SK-N-SH (cell line): ENCODE measurements around the gene RPS6KA5. TPM values are rescaled to one million over a fixed set of nuclear protein-coding genes. Genes with fewer than 3 reads are reported as not detected.
A peak's percentile ranks its signal among the peaks of the same experiment; 100 is the strongest.

ENCODE experiments used
- CTCF ChIA-PET: fragments of 300-600, 350-600 bp; formaldehyde crosslinking; extraction: SDS; loops from one replicate; lab custom pipeline; 2021; lab: Yijun Ruan, JAX
- POLR2A ChIA-PET: fragments of 350-600 bp; sonication (Branson Sonifier 250); formaldehyde crosslinking; extraction: SDS; loops from one replicate; lab custom pipeline; 2020; ENCODE audit warnings: antibody characterized with exemption, inconsistent platforms; lab: Yijun Ruan, JAX
- DNase-seq: peaks from one replicate; pipeline ENCODE4 v3.0.0; 2012
- H2AFZ ChIP-seq: fragments of 200-600 bp; sonication (generic); 2 replicates; pipeline ENCODE4 v1.8.1; 2016; ENCODE audit warnings: antibody characterized with exemption, mild to moderate bottlenecking, low read depth
- H3F3A ChIP-seq: fragments of 200-600 bp; sonication (generic); replicated peaks from 2 replicates; pipeline ENCODE3; 2016; ENCODE audit warnings: antibody characterized with exemption, mild to moderate bottlenecking; ENCODE audit not compliant: insufficient read depth
- H3K27ac ChIP-seq, 2 experiments: fragments of 200-500 bp in 1 of 2; fragments of 200-600 bp in 1 of 2; sonication (Bioruptor generic) in 1 of 2; sonication (generic), shearing (Covaris generic) in 1 of 2; 2 replicates each; pipeline versions ENCODE4 v1.5.1 to v1.6.1; 2014 to 2016; ENCODE audit warnings: low read depth in 2 of 2, inconsistent platforms in 1 of 2, low read length in 1 of 2, mild to moderate bottlenecking in 1 of 2, mixed read lengths in 1 of 2
- H3K27me3 ChIP-seq: fragments of 200-600 bp; sonication (generic), shearing (Covaris generic); 2 replicates; pipeline ENCODE4 v1.6.1; 2016; ENCODE audit warnings: mixed run types; ENCODE audit not compliant: insufficient read depth
- H3K36me3 ChIP-seq, 2 experiments: fragments of 200-500 bp in 1 of 2; fragments of 200-600 bp in 1 of 2; sonication (Bioruptor generic) in 1 of 2; sonication (generic) in 1 of 2; replicated peaks in 1 of 2; 2 replicates each; pipeline versions ENCODE3 to v1.5.1; 2014 to 2016; ENCODE audit warnings: low read length in 1 of 2, mild to moderate bottlenecking in 1 of 2; ENCODE audit not compliant: insufficient read depth in 2 of 2, control insufficient read depth in 1 of 2
- H3K4me1 ChIP-seq, 2 experiments: fragments of 200-500 bp in 1 of 2; fragments of 200-600 bp in 1 of 2; sonication (Bioruptor generic) in 1 of 2; sonication (generic), shearing (Covaris generic) in 1 of 2; 2 replicates each; pipeline versions ENCODE4 v1.5.1 to v1.6.1; 2014 to 2016; ENCODE audit warnings: low read depth in 1 of 2, low read length in 1 of 2, mixed run types in 1 of 2; ENCODE audit not compliant: insufficient read depth in 2 of 2, control insufficient read depth in 1 of 2
- H3K4me2 ChIP-seq: fragments of 200-600 bp; sonication (generic), shearing (Covaris generic); 2 replicates; pipeline ENCODE4 v1.6.1; 2017; ENCODE audit warnings: mixed run types
- H3K4me3 ChIP-seq, 2 experiments: fragments of 200-500 bp in 1 of 2; fragments of 200-600 bp in 1 of 2; sonication (Bioruptor generic) in 1 of 2; sonication (generic), shearing (Covaris generic) in 1 of 2; 2 replicates each; pipeline versions ENCODE4 v1.5.1 to v1.8.1; 2014 to 2016; ENCODE audit warnings: low read depth in 2 of 2, inconsistent platforms in 1 of 2, low read length in 1 of 2, mild to moderate bottlenecking in 1 of 2, mixed read lengths in 1 of 2, moderate library complexity in 1 of 2
- H3K79me2 ChIP-seq: fragments of 200-600 bp; sonication (generic); 2 replicates; pipeline ENCODE4 v1.8.1; 2017; ENCODE audit warnings: mild to moderate bottlenecking; ENCODE audit not compliant: insufficient read depth
- H3K9ac ChIP-seq: fragments of 200-600 bp; sonication (generic); 2 replicates; pipeline ENCODE4 v1.6.1; 2017; ENCODE audit warnings: mixed run types
- H3K9me2 ChIP-seq: fragments of 200-600 bp; sonication (generic); 2 replicates; pipeline ENCODE4 v1.6.1; 2017; ENCODE audit warnings: mixed run types
- H3K9me3 ChIP-seq: fragments of 200-600 bp; sonication (generic); 2 replicates; pipeline ENCODE4 v1.6.1; 2017; ENCODE audit warnings: mixed run types, mild to moderate bottlenecking, moderate library complexity
- H4K20me1 ChIP-seq: fragments of 200-600 bp; sonication (generic); 2 replicates; pipeline ENCODE4 v1.6.1; 2017; ENCODE audit warnings: mild to moderate bottlenecking, mixed run types; ENCODE audit not compliant: insufficient read depth
- FOSL2 ChIP-seq: IDR thresholded peaks from 2 replicates; pipeline ENCODE4 v1.4.0; 2012; ENCODE audit warnings: low read depth, mild to moderate bottlenecking, moderate library complexity, borderline replicate concordance
- MXI1 ChIP-seq: IDR thresholded peaks from 2 replicates; pipeline ENCODE4 v1.6.1; 2012; ENCODE audit warnings: mild to moderate bottlenecking, low read depth, low read length, improper control_type of control experiment
- NFIC ChIP-seq: IDR thresholded peaks from 2 replicates; pipeline ENCODE4 v1.4.0; 2012; ENCODE audit warnings: borderline replicate concordance
- NRF1 ChIP-seq: IDR thresholded peaks from 2 replicates; pipeline ENCODE4 v1.6.1; 2012; ENCODE audit warnings: low read depth, mild to moderate bottlenecking, low read length
- RAD21 ChIP-seq: IDR thresholded peaks from 2 replicates; pipeline ENCODE4 v1.6.1; 2012; ENCODE audit warnings: mild to moderate bottlenecking, low read length
- RCOR1 ChIP-seq: fragments of 150-350 bp; IDR thresholded peaks from 2 replicates; pipeline ENCODE4 v1.6.1; 2017; ENCODE audit warnings: antibody characterized with exemption, low read length
- RXRA ChIP-seq: IDR thresholded peaks from 2 replicates; pipeline ENCODE4 v1.4.0; 2012; ENCODE audit warnings: low read depth, mild to moderate bottlenecking, borderline replicate concordance
- SIN3A ChIP-seq: IDR thresholded peaks from 2 replicates; pipeline ENCODE4 v1.6.1; 2012; ENCODE audit warnings: low read depth, mild to moderate bottlenecking, low read length, moderate library complexity, borderline replicate concordance
- SMC3 ChIP-seq: IDR thresholded peaks from 2 replicates; pipeline ENCODE4 v1.6.1; 2012; ENCODE audit warnings: low read depth, low read length, improper control_type of control experiment
- TCF12 ChIP-seq: IDR thresholded peaks from 2 replicates; pipeline ENCODE4 v1.4.0; 2012
- TEAD4 ChIP-seq: IDR thresholded peaks from 2 replicates; pipeline ENCODE4 v1.4.0; 2012; ENCODE audit warnings: mild to moderate bottlenecking, borderline replicate concordance; ENCODE audit not compliant: insufficient read depth
- WGBS: methylation state at CpG from one replicate; pipeline ENCODE4 v1.1.6; 2017; ENCODE audit warnings: low lambda C conversion rate; 5-methylcytosine and 5-hydroxymethylcytosine counted together
- polyA plus RNA-seq, 3 experiments: library from polyadenylated mRNA; depleted of rRNA; stranded (reverse); fragments of >200 nt; gene quantifications; 2 replicates each; pipeline ENCODE4 v1.2.3, GENCODE V29; 2012
- TF ChIP-seq, protein P1 (sequence below): IDR thresholded peaks from 2 replicates; pipeline ENCODE4 v1.4.0; 2012; ENCODE audit warnings: low read depth
- TF ChIP-seq, protein P2 (sequence below): fragments of 150-350 bp; IDR thresholded peaks from 2 replicates; pipeline ENCODE4 v1.6.1; 2017; ENCODE audit warnings: antibody characterized with exemption, low read length, low read depth, borderline replicate concordance
- TF ChIP-seq, protein P3 (sequence below): fragments of 150-350 bp; IDR thresholded peaks from 2 replicates; pipeline ENCODE4 v1.6.1; 2016; ENCODE audit warnings: mild to moderate bottlenecking, low read depth, low read length

RPS6KA5 gene
- polyA plus RNA-seq, 1 of the 3 experiments (the other 2 are of a cell fraction) = 0.67 TPM

DNA sequence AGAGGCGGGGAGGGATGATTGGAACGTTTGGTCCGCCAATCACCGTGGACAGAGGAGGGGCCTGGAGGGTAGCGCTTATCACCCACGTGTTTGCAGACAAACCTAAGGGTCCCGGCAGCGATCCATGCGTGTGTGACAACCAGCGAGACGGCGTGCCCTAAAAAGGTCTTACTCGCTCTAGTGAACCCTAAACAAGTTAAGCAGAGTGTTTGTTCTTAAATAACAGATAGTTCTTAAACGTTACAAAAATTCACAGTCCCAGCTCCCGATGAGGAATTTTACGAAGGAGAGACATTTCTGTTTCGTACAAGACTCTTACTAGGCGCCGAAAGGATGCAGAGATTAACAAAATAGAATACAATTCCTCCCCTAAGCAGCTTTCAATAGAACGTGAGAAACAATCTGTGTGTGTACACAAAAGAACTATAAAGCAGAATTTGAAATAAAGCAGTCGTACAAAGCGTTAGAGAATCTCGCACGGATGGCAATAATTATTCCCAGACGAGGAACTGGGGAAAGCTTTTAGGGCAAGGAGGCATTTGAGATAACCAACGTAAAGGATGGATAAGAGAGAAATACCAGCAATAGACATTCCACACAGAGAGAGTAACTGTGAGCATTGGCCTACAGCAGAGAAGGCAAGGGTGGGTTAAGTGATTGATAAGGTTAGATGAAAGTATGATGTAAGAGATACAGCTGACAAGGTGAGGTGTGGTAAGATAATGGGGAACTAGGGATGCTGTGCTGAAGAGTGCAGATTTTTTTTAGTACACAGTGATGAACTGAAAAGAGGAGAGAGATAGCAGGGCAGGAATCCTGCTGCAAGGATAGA, 831 bp upstream of the RPS6KA5 start (continued):
- no peak for TF ChIP-seq NFIC
- TF ChIP-seq SMC3 = peak; percentile 7; the same call in 1 of the 2 replicates
- TF ChIP-seq, all 33 proteins: peak for 10

DNA sequence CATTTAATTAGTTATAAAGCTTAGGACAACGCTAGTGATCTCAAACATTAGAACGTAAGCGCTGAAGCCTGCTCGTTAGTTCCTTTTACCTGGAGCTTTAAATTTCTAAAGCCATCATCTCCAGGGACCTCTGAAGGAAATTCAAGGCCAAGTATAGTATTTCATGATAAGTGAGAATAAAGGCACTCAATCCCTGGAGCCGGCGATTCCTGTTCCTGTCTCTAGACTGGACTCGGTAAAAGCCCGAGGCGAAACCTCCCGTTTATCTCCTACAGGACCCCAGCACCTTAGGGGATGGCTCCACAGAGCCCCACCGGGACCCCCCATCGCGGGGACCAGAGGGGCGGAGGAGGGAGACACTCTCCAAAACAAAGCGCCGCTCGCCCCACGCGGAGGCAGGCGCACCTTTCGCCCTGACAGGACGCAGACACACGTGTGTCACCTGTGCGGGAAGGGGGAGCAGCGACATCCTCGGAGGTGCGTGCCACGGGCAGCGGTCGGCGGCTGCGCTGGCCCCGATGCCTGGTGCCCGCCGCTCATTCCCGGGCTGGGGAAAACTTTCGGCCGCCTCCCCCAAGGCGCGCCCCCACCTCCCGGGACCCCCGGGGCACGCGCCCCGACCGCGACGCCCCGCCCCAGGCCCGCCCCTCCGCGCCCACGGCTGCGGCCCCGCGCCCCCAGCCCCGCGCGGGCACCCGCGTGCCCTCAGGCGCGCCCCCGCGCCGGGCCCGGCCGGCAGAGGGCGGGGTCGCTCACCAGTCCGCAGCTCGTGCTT, 678 bp downstream of the RPS6KA5 start:
- Histone ChIP-seq H3K9me3 (no peaks in the 10 kb centered on the region), H3K4me1 (peaks cover 0 to 7% of the 10 kb centered on the region in 2 experiments; a peak in 3 of 4 replicates), H3K9ac (peak overlapping the region; percentile 89), H3K27me3 (no peaks in the 10 kb centered on the region), H2AFZ (peak overlapping the region; percentile 93), H3K79me2 (no peaks in the 10 kb centered on the region), H3K27ac (peak overlapping the region; percentile 88 to 97), H3K9me2 (no peaks in the 10 kb centered on the region), H3K36me3 (no peaks in the 10 kb centered on the region), H3K4me2 (peak overlapping the region; percentile 85), H3F3A (no peaks in the 10 kb centered on the region), H3K4me3 (peak overlapping the region; percentile 68 to 93), H4K20me1 (no peaks in the 10 kb centered on the region)
- ChIA-PET CTCF (interaction anchor here (1.0 to 6.7 kb wide), 15 partner anchors 9 to 358 kb away, joined by 3 to 53 read pairs (median 4); partner anchors contain the start of gene CCDC88C), POLR2A (interaction anchor here (1.3 to 2.2 kb wide), 4 partner anchors 45 to 113 kb away, joined by 3 to 11 read pairs (median 6); partner anchors contain the start of gene DGLUCY)
- no peak; the same call in 1 of the 2 replicates for TF ChIP-seq RAD21
- TF ChIP-seq NFIC = no peak
- TF ChIP-seq SMC3 = peak; percentile 19; the same call in 1 of the 2 replicates
- TF ChIP-seq, protein P1, sequence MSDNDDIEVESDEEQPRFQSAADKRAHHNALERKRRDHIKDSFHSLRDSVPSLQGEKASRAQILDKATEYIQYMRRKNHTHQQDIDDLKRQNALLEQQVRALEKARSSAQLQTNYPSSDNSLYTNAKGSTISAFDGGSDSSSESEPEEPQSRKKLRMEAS = no peak
- no peak for TF ChIP-seq TCF12
- TF ChIP-seq SIN3A = no peak
- no peak for TF ChIP-seq RXRA
- TF ChIP-seq NRF1 = no peak
- TF ChIP-seq RCOR1 = no peak
- TF ChIP-seq, protein P2, sequence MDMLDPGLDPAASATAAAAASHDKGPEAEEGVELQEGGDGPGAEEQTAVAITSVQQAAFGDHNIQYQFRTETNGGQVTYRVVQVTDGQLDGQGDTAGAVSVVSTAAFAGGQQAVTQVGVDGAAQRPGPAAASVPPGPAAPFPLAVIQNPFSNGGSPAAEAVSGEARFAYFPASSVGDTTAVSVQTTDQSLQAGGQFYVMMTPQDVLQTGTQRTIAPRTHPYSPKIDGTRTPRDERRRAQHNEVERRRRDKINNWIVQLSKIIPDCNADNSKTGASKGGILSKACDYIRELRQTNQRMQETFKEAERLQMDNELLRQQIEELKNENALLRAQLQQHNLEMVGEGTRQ = no peak
- peak; percentile 75; the same call in 1 of the 2 replicates for TF ChIP-seq MXI1
- TF ChIP-seq, protein P3, sequence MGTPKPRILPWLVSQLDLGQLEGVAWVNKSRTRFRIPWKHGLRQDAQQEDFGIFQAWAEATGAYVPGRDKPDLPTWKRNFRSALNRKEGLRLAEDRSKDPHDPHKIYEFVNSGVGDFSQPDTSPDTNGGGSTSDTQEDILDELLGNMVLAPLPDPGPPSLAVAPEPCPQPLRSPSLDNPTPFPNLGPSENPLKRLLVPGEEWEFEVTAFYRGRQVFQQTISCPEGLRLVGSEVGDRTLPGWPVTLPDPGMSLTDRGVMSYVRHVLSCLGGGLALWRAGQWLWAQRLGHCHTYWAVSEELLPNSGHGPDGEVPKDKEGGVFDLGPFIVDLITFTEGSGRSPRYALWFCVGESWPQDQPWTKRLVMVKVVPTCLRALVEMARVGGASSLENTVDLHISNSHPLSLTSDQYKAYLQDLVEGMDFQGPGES = no peak
- TF ChIP-seq TEAD4 = no peak
- TF ChIP-seq FOSL2 = no peak
- DNase-seq = peak; percentile 89
- under 1% methylated on average over 12 of the region's 72 CpGs for WGBS
